ENCODE results near the gene COPA. TPM values are rescaled to one million over a fixed set of nuclear protein-coding genes. Genes with fewer than 3 reads are reported as not detected.
A peak's percentile ranks its signal among the peaks of the same experiment; 100 is the strongest.

Gene COPA
- total RNA-seq, 1 donor from 2014 or later, result 281 TPM

DNA sequence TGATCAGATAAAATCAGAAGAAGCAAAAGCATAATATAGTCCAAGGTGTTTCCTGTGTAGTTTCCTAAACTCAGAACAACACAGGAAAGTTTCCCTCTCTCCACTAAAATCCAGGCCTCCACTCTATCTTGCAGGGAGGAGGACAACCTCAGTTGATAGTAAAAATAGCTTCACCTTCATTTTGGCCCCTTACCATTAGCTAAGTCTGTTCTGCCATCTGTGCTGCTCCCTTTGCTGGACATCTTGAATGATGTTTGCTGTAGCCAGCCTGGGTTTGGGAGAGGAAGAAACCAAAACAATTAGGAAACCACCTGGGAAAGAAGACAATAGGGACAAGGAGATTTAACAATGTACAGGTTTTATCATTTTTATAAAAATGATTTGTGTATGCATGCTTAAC lies 99.3 kb downstream of the COPA start:
- H3K4me1 ChIP-seq (ENCODE audit: insufficient read depth, low read length), result no peaks in the 10 kb centered on the region
- H3K4me1 Mint-ChIP-seq (ENCODE audit: low read depth, unreplicated experiment), result peaks cover 4% of the 10 kb centered on the region
- H4K20me1 ChIP-seq (ENCODE audit: insufficient read depth, low read length), result peaks cover 63% of the 10 kb centered on the region
- FAIRE-seq (no peak), DNase-seq (ENCODE audit: low read depth) (no peak)
- TF ChIP-seq EZH2 (IDR thresholded peaks at IDR 0.05; ENCODE audit: insufficient read depth, low read length), result no peak
- TF ChIP-seq, protein P1, sequence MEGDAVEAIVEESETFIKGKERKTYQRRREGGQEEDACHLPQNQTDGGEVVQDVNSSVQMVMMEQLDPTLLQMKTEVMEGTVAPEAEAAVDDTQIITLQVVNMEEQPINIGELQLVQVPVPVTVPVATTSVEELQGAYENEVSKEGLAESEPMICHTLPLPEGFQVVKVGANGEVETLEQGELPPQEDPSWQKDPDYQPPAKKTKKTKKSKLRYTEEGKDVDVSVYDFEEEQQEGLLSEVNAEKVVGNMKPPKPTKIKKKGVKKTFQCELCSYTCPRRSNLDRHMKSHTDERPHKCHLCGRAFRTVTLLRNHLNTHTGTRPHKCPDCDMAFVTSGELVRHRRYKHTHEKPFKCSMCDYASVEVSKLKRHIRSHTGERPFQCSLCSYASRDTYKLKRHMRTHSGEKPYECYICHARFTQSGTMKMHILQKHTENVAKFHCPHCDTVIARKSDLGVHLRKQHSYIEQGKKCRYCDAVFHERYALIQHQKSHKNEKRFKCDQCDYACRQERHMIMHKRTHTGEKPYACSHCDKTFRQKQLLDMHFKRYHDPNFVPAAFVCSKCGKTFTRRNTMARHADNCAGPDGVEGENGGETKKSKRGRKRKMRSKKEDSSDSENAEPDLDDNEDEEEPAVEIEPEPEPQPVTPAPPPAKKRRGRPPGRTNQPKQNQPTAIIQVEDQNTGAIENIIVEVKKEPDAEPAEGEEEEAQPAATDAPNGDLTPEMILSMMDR (IDR thresholded peaks at IDR 0.05; ENCODE audit: insufficient read depth, low read depth, low read length), result no peak
- H3K27ac Mint-ChIP-seq (ENCODE audit: unreplicated experiment), result no peak overlapping the region
- no peak overlapping the region for H2AFZ ChIP-seq (ENCODE audit: low read depth, low read length)
- no peak overlapping the region for H3K27ac ChIP-seq (ENCODE audit: low read depth, low read length)
- H3K4me3 Mint-ChIP-seq (ENCODE audit: unreplicated experiment), result no peak overlapping the region
- H3K36me3 Mint-ChIP-seq (ENCODE audit: low read depth, unreplicated experiment), result peaks cover 11% of the 10 kb centered on the region
- H3K4me3 ChIP-seq (ENCODE audit: insufficient read depth, low read depth, low read length), result no peak overlapping the region
- peaks cover 68% of the 10 kb centered on the region for H3K79me2 ChIP-seq (ENCODE audit: insufficient read depth, low read length)
- no peak overlapping the region for H3K9ac ChIP-seq (ENCODE audit: low read length)
- H3K9me3 Mint-ChIP-seq (ENCODE audit: unreplicated experiment), result no peaks in the 10 kb centered on the region
- no peaks in the 10 kb centered on the region for H3K9me3 ChIP-seq (ENCODE audit: insufficient read depth, low read depth, low read length)
- no peaks in the 10 kb centered on the region for H3K27me3 Mint-ChIP-seq (ENCODE audit: low read depth, unreplicated experiment)
- no peaks in the 10 kb centered on the region for H3K27me3 ChIP-seq (ENCODE audit: insufficient read depth, low read length)
- peaks cover 9% of the 10 kb centered on the region for H3K36me3 ChIP-seq (ENCODE audit: insufficient read depth, low read length)
- H3K4me2 ChIP-seq (ENCODE audit: low read length), result no peak overlapping the region

DNA sequence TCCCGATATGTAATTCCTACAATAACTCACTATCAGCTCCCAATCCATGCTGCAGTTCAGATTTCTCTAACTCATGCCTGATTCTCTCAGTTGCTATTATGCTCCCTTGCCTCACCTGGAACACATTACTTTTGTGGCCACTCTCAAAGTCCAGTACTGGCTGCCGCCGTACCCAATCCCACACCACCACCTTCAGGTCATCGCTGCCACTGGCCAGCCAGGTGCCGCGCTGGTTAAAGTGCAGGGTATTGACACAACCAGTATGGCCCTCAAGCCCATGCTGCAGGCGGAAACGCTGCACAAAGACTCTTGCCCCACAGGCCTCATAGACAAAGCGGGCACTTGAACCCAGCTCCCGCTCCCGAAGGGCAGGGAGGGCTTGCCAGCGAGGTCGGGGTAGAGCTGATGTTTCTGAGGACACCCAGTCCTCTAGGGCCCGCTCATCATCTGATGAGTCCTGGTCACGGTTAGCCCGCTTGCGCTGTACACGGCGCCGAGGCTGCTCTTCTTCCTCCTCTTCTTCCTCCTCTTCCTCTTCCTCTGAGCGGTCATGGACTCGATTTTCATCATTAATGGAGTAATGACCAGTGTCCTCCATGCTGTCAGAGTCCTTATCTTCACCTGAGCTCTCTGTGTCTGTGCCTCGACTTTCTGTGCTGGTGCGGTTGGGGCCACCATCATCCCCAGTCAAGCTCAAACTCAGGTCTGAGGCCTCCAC lies 103.3 kb downstream of the COPA start:
- H3K4me3 ChIP-seq (ENCODE audit: insufficient read depth, low read depth, low read length), result no peak overlapping the region
- H3K4me1 ChIP-seq (ENCODE audit: insufficient read depth, low read length), result no peaks in the 10 kb centered on the region
- Mint-ChIP-seq H3K36me3 (ENCODE audit: low read depth, unreplicated experiment) (peaks cover 11% of the 10 kb centered on the region), H3K4me1 (ENCODE audit: low read depth, unreplicated experiment) (no peaks in the 10 kb centered on the region), H3K27ac (ENCODE audit: unreplicated experiment) (peak overlapping the region; percentile 19), H3K27me3 (ENCODE audit: low read depth, unreplicated experiment) (no peaks in the 10 kb centered on the region), H3K9me3 (ENCODE audit: unreplicated experiment) (no peaks in the 10 kb centered on the region), H3K4me3 (ENCODE audit: unreplicated experiment) (no peak overlapping the region)
- DNase-seq (ENCODE audit: low read depth) (no peak), FAIRE-seq (no peak)
- H3K9ac ChIP-seq (ENCODE audit: low read length), result no peak overlapping the region
- no peaks in the 10 kb centered on the region for H3K9me3 ChIP-seq (ENCODE audit: insufficient read depth, low read depth, low read length)
- peaks cover 36% of the 10 kb centered on the region for H3K36me3 ChIP-seq (ENCODE audit: insufficient read depth, low read length)
- peaks cover 31% of the 10 kb centered on the region for H3K79me2 ChIP-seq (ENCODE audit: insufficient read depth, low read length)
- no peak overlapping the region for H3K4me2 ChIP-seq (ENCODE audit: low read length)
- H2AFZ ChIP-seq (ENCODE audit: low read depth, low read length), result no peak overlapping the region
- H3K27me3 ChIP-seq (ENCODE audit: insufficient read depth, low read length), result no peaks in the 10 kb centered on the region
- no peak overlapping the region for H3K27ac ChIP-seq (ENCODE audit: low read depth, low read length)
- peaks cover 31% of the 10 kb centered on the region for H4K20me1 ChIP-seq (ENCODE audit: insufficient read depth, low read length)
- TF ChIP-seq EZH2 (IDR thresholded peaks at IDR 0.05; ENCODE audit: insufficient read depth, low read length), result no peak
- TF ChIP-seq, protein P1 (IDR thresholded peaks at IDR 0.05; ENCODE audit: insufficient read depth, low read depth, low read length), result no peak

Other genes starting within 250 kb of the COPA start
- gene IGSF8, start 244.6 kb downstream of the COPA start, total RNA-seq, result 42.8 and 45.8 TPM in 2 replicates
- gene ATP1A2, start 227.5 kb downstream of the COPA start, total RNA-seq, result 2.5 and 3.5 TPM in 2 replicates
- not detected in 2 replicates for gene ATP1A4, start 191.6 kb downstream of the COPA start, total RNA-seq
- gene CASQ1, start 152.7 kb downstream of the COPA start, total RNA-seq, result 1.7 and 2.1 TPM in 2 replicates
- gene PEA15, start 137.9 kb downstream of the COPA start, total RNA-seq, result 374 and 470 TPM in 2 replicates
- gene DCAF8, start 80.7 kb downstream of the COPA start, total RNA-seq, result 107 and 127 TPM in 2 replicates
- gene PEX19, start 58.1 kb downstream of the COPA start, total RNA-seq, result 59.2 and 64.2 TPM in 2 replicates
- gene NCSTN, start 133 bp upstream of the COPA start, total RNA-seq, result 171 and 187 TPM in 2 replicates
- gene NHLH1, start 23.8 kb upstream of the COPA start, total RNA-seq, result 0.55 and 0.70 TPM in 2 replicates
- gene VANGL2, start 57.3 kb upstream of the COPA start, total RNA-seq, result 25.5 and 26.1 TPM in 2 replicates
- gene SLAMF6, start 180.0 kb upstream of the COPA start, total RNA-seq, result not detected in 2 replicates
- not detected in 2 replicates for gene CD84, start 236.2 kb upstream of the COPA start, total RNA-seq